Dermis microvascular lymphatic vessel endothelial cell (primary cell): ENCODE results near the gene SFXN3. TPM values are rescaled to one million over a fixed set of nuclear protein-coding genes. Genes with fewer than 3 reads are reported as not detected.

Source experiments
- DNase-seq, 2 donors: peaks; one replicate each; pipeline versions ENCODE4 v3.0.0 to v3.0.0-alpha.2; 2010; ENCODE audit warnings: low read depth in 2 of 2
- total RNA-seq: library from RNA; depleted of rRNA; stranded (reverse); fragments of >200 nt; gene quantifications from 2 replicates; pipeline ENCODE4 v1.2.1, GENCODE V29; 2014

Gene SFXN3
- total RNA-seq, 1 donor from 2014 or later = 51.2 TPM

GRCh38 chr10:100999742-101000126 lies 31.3 kb upstream of the SFXN3 start, which contains the start of gene LZTS2:
LZTS2 (plus strand) TSS chr10:100999808; CDS start chr10:101002539, 2,731 bp downstream.
- DNase-seq = no peak

GRCh38 chr10:101000127-101000914 lies 30.7 kb upstream of the SFXN3 start:
- DNase-seq = peak in 1 of 2 donors; percentile 27

- DNase-seq = peak in 1 of 2 donors; percentile 95
Observed at GRCh38 chr10:101000915-101001658, 29.9 kb upstream of the SFXN3 start.

DNA sequence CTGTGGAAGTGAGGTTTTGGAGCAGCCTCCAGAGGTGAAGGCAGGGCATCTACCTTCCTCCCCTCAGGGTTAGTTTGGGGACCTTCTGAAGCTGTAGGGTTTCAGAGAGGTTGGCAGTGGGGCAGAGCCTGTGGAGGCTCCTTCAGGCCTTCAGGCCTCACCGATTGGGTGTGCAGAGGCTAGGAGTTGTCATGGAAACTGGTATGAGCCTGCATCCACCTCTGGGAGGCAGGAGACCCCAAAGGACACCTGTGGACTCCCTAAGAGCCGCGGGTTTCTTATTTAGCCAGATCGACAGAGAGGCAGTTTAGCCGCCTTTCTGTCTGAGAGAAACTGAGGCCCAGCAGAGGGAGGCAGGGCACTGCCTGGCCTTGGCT lies 29.4 kb upstream of the SFXN3 start:
- no peak for DNase-seq

DNA sequence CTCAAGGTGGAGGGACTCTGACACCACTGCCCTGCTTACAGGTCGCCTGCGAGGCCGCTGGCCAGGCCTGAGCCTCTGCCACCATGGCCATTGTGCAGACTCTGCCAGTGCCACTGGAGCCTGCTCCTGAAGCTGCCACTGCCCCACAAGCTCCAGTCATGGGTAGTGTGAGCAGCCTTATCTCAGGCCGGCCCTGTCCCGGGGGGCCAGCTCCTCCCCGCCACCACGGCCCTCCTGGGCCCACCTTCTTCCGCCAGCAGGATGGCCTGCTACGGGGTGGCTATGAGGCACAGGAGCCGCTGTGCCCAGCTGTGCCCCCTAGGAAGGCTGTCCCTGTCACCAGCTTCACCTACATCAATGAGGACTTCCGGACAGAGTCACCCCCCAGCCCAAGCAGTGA lies 28.6 kb upstream of the SFXN3 start:
- no peak for DNase-seq

DNA sequence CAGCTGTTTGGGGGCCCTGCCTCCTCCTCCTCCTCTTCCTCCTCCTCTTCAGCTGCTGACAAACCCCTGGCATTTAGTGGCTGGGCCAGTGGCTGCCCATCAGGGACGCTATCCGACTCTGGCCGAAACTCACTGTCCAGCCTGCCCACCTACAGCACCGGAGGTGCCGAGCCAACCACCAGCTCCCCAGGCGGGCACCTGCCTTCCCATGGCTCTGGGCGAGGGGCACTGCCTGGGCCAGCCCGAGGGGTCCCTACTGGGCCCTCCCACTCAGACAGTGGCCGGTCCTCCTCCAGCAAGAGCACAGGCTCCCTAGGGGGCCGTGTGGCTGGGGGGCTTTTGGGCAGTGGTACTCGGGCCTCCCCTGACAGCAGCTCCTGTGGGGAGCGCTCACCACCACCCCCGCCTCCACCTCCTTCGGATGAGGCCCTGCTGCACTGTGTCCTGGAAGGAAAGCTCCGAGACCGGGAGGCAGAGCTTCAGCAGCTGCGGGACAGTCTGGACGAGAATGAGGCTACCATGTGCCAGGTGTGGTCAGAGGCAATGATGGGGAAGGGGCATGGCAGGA lies 27.3 kb upstream of the SFXN3 start:
- no peak for DNase-seq

GRCh38 chr10:101005361-101005760 lies 25.7 kb upstream of the SFXN3 start:
- DNase-seq = no peak

DNA sequence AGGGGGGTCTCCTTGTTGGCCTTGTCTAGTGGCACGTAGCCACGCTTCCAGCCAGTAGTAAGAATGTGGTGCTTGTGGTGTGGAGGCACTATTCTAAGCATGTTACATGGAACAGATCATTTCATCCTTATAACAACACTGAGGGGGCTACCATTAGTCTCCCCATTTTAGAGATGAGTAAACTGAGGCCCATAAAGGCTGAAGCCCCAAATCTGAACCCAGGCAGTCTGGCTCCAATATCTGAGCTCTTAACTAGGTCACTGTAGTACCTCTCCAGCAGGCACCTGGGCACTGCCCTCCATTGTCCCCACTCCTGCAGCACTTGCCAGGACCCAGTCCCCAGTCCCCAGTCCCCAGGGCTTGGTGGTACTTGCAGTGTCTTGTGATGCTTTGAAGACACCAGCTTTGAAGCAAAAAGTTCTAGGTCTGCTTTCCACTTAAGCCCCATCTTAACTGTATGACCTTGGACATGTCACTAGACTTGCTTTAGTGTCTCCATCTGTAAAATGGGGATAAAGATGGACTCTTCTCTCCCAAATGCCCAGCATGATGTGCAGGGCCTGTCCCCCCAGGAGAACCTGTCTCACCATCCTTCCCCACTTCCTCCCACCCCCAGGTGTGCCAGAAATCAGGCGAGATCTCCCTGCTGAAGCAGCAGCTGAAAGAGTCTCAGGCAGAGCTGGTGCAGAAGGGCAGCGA lies 25.0 kb upstream of the SFXN3 start:
- no peak for DNase-seq

DNA sequence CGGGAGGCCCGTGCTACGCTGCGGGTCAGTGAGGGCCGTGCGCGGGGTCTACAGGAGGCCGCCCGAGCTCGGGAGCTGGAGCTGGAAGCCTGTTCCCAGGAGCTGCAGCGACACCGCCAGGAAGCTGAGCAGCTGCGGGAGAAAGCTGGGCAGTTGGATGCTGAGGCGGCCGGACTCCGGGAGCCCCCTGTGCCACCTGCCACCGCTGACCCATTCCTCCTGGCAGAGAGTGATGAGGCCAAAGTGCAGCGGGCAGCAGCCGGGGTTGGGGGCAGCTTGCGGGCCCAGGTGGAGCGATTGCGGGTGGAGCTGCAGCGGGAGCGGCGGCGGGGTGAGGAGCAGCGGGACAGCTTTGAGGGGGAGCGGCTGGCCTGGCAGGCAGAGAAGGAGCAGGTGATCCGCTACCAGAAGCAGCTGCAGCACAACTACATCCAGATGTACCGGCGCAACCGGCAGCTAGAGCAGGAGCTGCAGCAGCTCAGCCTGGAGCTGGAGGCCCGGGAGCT lies 24.4 kb upstream of the SFXN3 start:
- no peak for DNase-seq

DNA sequence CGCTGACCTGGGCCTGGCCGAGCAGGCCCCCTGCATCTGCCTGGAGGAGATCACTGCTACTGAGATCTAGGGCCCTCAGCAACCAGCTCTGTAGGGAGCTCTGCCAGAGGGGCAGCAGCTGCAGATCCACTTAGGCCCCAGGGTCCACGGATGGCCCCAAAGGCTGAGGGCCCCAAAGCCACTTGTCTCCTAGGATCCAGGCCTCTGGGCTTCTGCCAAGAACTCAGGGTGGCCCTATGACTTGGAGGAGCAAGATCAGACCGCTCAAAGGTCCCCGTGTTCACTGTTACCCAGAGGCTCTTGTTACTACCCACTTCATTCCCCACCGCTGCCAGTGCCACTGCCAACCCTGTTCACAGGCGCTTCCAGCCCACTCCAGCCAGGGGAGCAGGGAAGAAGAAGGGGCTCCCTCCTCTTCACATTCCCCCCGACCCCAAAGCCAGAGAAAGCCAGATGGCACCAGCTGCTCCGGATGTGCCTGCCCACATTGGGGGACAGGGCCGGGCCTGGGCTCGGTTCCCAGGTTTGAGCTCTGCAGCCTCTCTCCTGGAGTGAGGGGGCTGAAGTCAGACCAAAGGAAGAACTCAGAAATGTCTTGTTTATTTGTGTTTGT lies 23.8 kb upstream of the SFXN3 start:
- no peak for DNase-seq

- DNase-seq = no peak
Observed at GRCh38 chr10:101007915-101008822, 22.9 kb upstream of the SFXN3 start.

GRCh38 chr10:101008823-101009423 lies 22.1 kb upstream of the SFXN3 start:
- DNase-seq = no peak

DNA sequence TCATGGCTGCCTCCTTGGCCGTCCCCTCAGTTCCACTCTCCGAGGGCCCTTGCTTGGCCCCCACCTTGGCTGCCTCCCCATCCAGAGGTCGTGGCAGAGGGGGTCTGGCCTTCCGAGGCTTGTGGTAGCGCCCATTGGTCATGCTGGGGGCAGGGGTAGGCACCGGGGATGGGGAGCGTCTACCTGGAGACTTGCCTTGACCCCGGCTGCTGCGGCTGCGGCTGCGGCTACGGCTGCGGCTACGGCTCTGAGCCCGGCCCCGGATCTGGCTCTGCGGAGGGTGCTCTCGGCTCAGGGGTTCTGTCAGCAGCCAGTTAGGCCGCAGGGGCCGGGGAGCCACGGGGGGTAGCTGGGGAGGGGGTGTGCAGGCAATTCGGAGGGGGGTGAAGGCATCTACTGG lies 20.7 kb upstream of the SFXN3 start:
- no peak for DNase-seq

DNA sequence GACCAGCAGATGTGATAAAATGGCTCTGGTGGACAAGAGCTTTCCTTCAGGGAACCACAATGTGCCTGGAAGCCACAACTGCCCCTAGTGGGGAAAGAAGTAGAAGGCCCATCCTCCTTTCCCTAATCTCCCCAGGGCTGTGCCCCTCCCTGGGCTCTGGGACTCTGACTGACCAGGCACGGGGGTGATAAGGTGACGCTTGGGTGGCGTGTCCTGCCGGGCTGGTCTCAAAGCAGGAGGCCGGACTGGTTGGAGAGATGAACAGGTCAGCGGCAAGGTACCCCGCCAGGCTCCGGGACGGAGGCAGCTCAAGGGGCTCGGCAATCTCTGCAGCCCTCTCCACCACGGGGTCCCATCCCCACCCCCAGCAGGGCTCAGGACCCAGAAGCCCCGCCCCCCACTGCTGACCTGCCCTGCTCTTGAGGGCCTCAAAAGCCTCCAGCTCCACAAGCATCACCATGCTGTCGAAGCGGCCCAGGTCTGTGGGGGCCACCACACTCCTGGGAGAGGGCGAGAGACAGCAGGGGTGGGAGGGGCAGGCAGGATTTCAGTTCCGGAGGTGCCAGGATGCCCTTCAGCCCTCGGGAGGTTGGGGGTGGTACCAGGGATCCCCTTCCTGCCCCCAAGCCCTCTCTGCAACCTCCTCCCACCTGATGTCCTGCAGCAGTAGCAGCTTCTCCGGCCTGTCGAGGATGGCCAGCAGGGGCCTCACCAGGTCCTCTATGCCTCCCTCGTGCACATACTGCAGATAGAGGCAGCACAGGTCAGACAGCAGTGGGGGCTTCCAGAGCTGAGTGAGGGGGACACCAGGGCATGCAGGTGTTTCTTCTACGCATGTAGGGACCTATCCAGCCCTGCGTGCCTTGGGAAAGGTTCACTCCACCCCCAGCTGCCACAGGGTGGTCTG lies 19.3 kb upstream of the SFXN3 start:
- peak in 1 of 2 donors; percentile 17 for DNase-seq

DNA sequence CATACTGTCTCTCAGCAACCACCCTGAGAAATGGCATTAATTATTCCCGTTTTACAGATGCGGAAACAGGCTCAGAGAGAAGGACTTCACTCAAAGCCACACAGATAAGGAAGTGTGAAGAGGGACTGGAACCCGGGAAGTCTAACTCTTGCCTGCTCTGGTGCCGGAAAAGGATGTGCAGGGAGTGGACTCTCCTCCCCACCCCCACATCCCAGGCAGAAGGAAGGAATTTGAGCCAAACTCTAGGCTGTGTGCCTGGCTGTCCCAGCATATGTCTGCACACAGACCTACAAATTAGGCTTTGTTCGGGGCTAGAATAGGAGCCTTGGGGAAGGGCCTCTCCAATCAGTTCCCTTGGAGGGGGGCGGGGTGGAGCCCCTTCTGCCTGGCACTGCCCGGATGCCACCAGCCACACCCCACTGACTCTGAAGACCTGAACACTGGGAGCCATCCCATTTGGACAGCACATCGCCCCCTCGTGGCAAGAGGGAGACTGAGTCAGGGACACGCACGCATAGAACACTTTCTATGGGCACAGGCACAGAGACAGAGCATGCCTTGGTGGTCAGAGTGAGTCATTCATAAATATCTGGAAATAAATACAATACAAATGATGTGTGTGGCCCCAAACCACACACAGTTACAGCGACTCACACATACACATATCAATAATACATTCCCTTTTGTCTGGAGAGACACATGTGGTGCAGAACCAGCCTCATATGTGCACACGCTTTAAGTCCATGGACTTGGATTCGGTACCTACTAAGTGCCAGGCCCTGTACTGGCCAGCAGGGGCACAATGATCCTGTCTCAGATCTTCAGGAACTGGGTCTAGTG lies 18.3 kb upstream of the SFXN3 start:
- peak; percentile 80 to 93 for DNase-seq

DNA sequence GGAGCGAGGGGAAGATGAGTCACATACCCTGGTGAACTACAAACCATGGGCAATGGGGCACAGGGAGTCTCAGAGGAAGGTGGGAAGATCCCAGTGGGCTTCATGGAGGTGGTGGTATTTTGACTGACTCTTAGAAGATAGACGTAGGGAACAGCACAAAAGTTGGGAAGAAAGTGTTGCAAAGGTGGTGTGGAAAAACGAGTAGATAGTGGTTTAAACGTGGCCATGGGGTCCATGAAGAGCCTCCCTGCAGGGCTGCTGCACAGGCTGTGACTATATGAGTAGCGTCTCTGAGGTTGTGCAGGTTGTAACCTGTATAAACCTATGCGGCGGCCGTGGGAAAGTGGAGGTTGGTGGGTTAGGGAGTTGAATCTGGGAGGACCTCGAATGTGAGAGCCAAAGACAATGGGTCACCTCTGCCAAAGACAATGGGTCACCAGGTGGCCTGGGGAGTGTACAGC lies 17.6 kb upstream of the SFXN3 start:
- DNase-seq = no peak

DNA sequence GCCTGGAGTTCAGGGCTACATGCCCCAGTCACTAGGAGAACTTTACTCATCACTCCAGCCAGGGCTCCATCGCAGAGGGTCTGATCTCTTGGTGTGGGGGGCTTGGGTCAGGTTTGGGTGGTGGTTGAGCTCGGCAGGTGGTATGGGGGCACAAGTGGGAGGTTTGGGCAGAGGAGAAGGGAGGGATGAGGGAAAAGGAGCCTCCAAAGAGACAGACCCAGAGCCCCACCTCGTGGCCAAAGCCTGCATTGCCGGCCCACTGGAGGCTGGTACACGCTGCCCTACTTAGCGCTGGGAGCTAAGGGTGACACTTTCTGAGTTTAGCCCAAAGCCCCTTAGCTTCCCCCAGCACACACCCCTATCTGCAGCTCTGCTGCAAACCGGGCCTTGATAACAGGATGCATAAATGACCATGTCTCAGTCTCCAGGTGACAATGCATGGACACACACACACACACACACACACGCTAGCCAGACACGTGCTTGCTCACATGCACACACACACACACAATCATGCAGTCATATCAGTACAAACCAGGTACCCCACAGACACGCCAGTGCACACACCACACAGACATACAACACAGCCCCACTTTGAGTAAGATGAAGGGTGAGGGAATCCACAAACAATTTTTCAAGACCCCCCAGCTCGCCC lies 16.7 kb upstream of the SFXN3 start:
- DNase-seq = peak in 1 of 2 donors; percentile 64
